HPDE6-E6E7 (cell line): ENCODE data around the gene TRAF3.

Experiments used
- DNase-seq: peaks from one replicate; pipeline ENCODE4 v3.0.0; 2011; ENCODE audit warnings: missing footprints; ENCODE audit errors: extremely low spot score

The TRAF3 gene

GRCh38 chr14:102778338-102779083 lies 1.3 kb downstream of the TRAF3 start:
- DNase-seq, result no peak

- DNase-seq, result no peak
Observed at GRCh38 chr14:102779084-102779462, 1.8 kb downstream of the TRAF3 start.

GRCh38 chr14:102779574-102780315 lies 2.5 kb downstream of the TRAF3 start:
- no peak for DNase-seq

GRCh38 chr14:102781063-102781462 lies 3.8 kb downstream of the TRAF3 start:
- DNase-seq, result no peak

- no peak for DNase-seq
Observed at GRCh38 chr14:102782974-102783373, 5.7 kb downstream of the TRAF3 start.

- no peak for DNase-seq
Observed at GRCh38 chr14:102784892-102785594, 7.8 kb downstream of the TRAF3 start.

- DNase-seq, result no peak
Observed at GRCh38 chr14:102785595-102785963, 8.3 kb downstream of the TRAF3 start.

- DNase-seq, result no peak
Observed at GRCh38 chr14:102786768-102787167, 9.5 kb downstream of the TRAF3 start.

- DNase-seq, result no peak
Observed at GRCh38 chr14:102789349-102789748, 12.1 kb downstream of the TRAF3 start.

- DNase-seq, result no peak
Observed at GRCh38 chr14:102793531-102794328, 16.5 kb downstream of the TRAF3 start.

GRCh38 chr14:102795060-102795925 lies 18.0 kb downstream of the TRAF3 start:
- peak; percentile 86 for DNase-seq

GRCh38 chr14:102796661-102797190 lies 19.5 kb downstream of the TRAF3 start:
- no peak for DNase-seq

- no peak for DNase-seq
Observed at GRCh38 chr14:102798926-102799325, 21.7 kb downstream of the TRAF3 start.

GRCh38 chr14:102799684-102800562 lies 22.7 kb downstream of the TRAF3 start:
- DNase-seq, result no peak

- no peak for DNase-seq
Observed at GRCh38 chr14:102802834-102803523, 25.7 kb downstream of the TRAF3 start.

GRCh38 chr14:102804858-102805257 lies 27.6 kb downstream of the TRAF3 start:
- DNase-seq, result no peak

GRCh38 chr14:102805371-102805891 lies 28.2 kb downstream of the TRAF3 start:
- DNase-seq, result no peak

GRCh38 chr14:102805941-102806340 lies 28.7 kb downstream of the TRAF3 start:
- DNase-seq, result no peak

- no peak for DNase-seq
Observed at GRCh38 chr14:102806447-102806846, 29.2 kb downstream of the TRAF3 start.
